HG03103 (cell line): ENCODE measurements around the gene PRKCQ.

Experiments used
- ATAC-seq: cut with Tn5 transposase; IDR thresholded peaks from one replicate; pipeline ENCODE4 v1.9.1; 2021; ENCODE audit warnings: low read depth; ENCODE audit not compliant: unreplicated experiment

PRKCQ gene

GRCh38 chr10:6528198-6528950, 51.7 kb downstream of the PRKCQ start:
- ATAC-seq: no peak

- no peak for ATAC-seq
Measured at GRCh38 chr10:6525599-6526165, 54.4 kb downstream of the PRKCQ start.

- ATAC-seq: no peak
Measured at GRCh38 chr10:6522230-6522629, 57.8 kb downstream of the PRKCQ start.

GRCh38 chr10:6520138-6520537, 59.9 kb downstream of the PRKCQ start:
- no peak for ATAC-seq

- no peak for ATAC-seq
Measured at GRCh38 chr10:6518791-6519429, 61.2 kb downstream of the PRKCQ start.

GRCh38 chr10:6516929-6517284, 63.2 kb downstream of the PRKCQ start:
- no peak for ATAC-seq

- ATAC-seq: no peak
Measured at GRCh38 chr10:6516281-6516928, 63.7 kb downstream of the PRKCQ start.

- ATAC-seq: no peak
Measured at GRCh38 chr10:6514844-6515780, 65.0 kb downstream of the PRKCQ start.

GRCh38 chr10:6514180-6514579, 65.9 kb downstream of the PRKCQ start:
- no peak for ATAC-seq

- ATAC-seq: no peak
Measured at GRCh38 chr10:6513476-6513875, 66.6 kb downstream of the PRKCQ start.

GRCh38 chr10:6512182-6512581, 67.9 kb downstream of the PRKCQ start:
- ATAC-seq: no peak

- ATAC-seq: no peak
Measured at GRCh38 chr10:6511347-6511746, 68.7 kb downstream of the PRKCQ start.

GRCh38 chr10:6507311-6507710, 72.8 kb downstream of the PRKCQ start:
- peak; percentile 70 for ATAC-seq

- no peak for ATAC-seq
Measured at GRCh38 chr10:6505300-6505699, 74.8 kb downstream of the PRKCQ start.

- no peak for ATAC-seq
Measured at GRCh38 chr10:6504296-6504695, 75.8 kb downstream of the PRKCQ start.

GRCh38 chr10:6503171-6503570, 76.9 kb downstream of the PRKCQ start:
- ATAC-seq: no peak

- no peak for ATAC-seq
Measured at GRCh38 chr10:6501931-6502330, 78.1 kb downstream of the PRKCQ start.

- ATAC-seq: no peak
Measured at GRCh38 chr10:6499974-6500373, 80.1 kb downstream of the PRKCQ start.

GRCh38 chr10:6498771-6499170, 81.3 kb downstream of the PRKCQ start:
- no peak for ATAC-seq

GRCh38 chr10:6497620-6498019, 82.5 kb downstream of the PRKCQ start:
- no peak for ATAC-seq
